Hematopoietic multipotent progenitor cell (in vitro differentiated cells): ENCODE data around the gene THBS3. TPM values are rescaled to one million over a fixed set of nuclear protein-coding genes. Genes with fewer than 3 reads are reported as not detected.
"Not testable (repeated sequence)": the region's sequence is repeated elsewhere in the genome, so short reads cannot be mapped to it uniquely, and the experiment has no call there.

ENCODE experiments used
- DNase-seq, 3 donors: peaks; one replicate each; pipeline ENCODE4 v3.0.0-alpha.2; 2011 to 2015; ENCODE audit warnings: low read depth in 2 of 3, low spot score in 2 of 3
- total RNA-seq: library from RNA; depleted of rRNA; stranded (reverse); fragments of >200 nt; gene quantifications from one replicate; pipeline ENCODE4 v1.2.3, GENCODE V29; 2012

THBS3 gene
- total RNA-seq, 1 donor, result 72.4 TPM

GRCh38 chr1:155192346-155193274 is 15.1 kb downstream of the THBS3 start:
- DNase-seq, result peak in 1 of 3 donors; percentile 74

GRCh38 chr1:155191904-155192303 is 15.8 kb downstream of the THBS3 start:
- DNase-seq, result no peak

- DNase-seq, result not testable (repeated sequence)
These were observed 17.8 kb downstream of the THBS3 start for GRCh38 chr1:155189926-155190325.

GRCh38 chr1:155188268-155188667 is 19.4 kb downstream of the THBS3 start:
- DNase-seq, result no peak

GRCh38 chr1:155187456-155187891 is 20.2 kb downstream of the THBS3 start:
- no peak for DNase-seq

GRCh38 chr1:155186794-155187455 is 20.8 kb downstream of the THBS3 start:
- no peak for DNase-seq

- no peak for DNase-seq
These were observed 21.5 kb downstream of the THBS3 start for GRCh38 chr1:155186067-155186793.

GRCh38 chr1:155185783-155186066 is 22.0 kb downstream of the THBS3 start:
- DNase-seq, result no peak

GRCh38 chr1:155184835-155185782 is 22.6 kb downstream of the THBS3 start:
- no peak for DNase-seq

- no peak for DNase-seq
These were observed 23.3 kb downstream of the THBS3 start for GRCh38 chr1:155184351-155184811.

GRCh38 chr1:155183775-155184221 is 23.9 kb downstream of the THBS3 start:
- DNase-seq, result no peak

GRCh38 chr1:155182052-155182550 is 25.6 kb downstream of the THBS3 start:
- DNase-seq, result no peak

- no peak for DNase-seq
These were observed 26.2 kb downstream of the THBS3 start for GRCh38 chr1:155181371-155182051.

GRCh38 chr1:155179112-155180031 is 28.3 kb downstream of the THBS3 start:
- DNase-seq, result no peak

- no peak for DNase-seq
These were observed 29.1 kb downstream of the THBS3 start for GRCh38 chr1:155178441-155179111.

GRCh38 chr1:155177918-155178281 is 29.8 kb downstream of the THBS3 start:
- DNase-seq, result no peak

- no peak for DNase-seq
These were observed 30.3 kb downstream of the THBS3 start for GRCh38 chr1:155177192-155177917.
